ENCODE data around the gene SLC35E1. TPM values are rescaled to one million over a fixed set of nuclear protein-coding genes. Genes with fewer than 3 reads are reported as not detected.
"Not testable (repeated sequence)": the region's sequence is repeated elsewhere in the genome, so short reads cannot be mapped to it uniquely, and the experiment has no call there.

The SLC35E1 gene
- total RNA-seq, 2 donors from 2014 or later = 68.1 to 75.9 TPM

DNA sequence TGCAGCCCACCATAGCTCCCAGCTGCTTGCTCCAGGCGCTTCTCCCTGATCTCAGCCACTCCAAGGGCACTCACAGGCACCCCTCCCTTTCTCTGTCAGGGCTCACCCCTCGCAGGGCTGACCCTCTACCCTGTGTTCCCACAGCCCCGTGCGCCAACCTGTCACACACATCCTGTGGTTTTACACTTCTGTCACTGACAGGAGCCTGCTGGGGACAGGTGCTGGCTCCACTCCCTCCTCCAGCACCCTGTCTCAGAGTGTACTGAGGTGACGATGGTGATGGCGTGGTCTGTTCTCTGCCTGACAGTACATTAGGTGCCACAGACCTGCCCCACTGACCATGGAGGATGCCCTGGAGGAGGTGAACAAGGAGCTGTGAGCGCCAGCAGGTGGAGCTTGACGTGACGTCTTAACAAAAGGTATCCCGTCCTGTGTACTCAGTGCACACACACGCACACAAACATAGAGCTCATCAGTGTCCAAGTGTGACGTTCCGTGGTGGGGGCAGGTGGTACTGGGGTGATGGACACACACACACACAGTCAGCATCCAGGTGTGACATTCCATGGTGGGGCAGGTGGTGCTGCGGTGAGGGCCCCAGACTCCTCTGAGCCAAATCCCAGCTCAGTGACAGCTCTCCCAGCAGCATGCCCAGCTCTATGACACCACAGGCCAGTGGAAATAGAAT is 55.1 kb downstream of the SLC35E1 start:
- Mint-ChIP-seq H3K27ac (no peak overlapping the region), H3K4me3 (no peak overlapping the region), H3K27me3 (no peaks in the 10 kb centered on the region), H3K4me1 (peaks cover 4% of the 10 kb centered on the region), H3K36me3 (ENCODE audit: low read depth) (peaks cover 3% of the 10 kb centered on the region)
- peak; percentile 23 for ATAC-seq
- H3K9me3 ChIP-seq (ENCODE audit: control insufficient read depth, low read length, poor library complexity, severe bottlenecking) = no peaks in the 10 kb centered on the region
- DNase-seq = no peak

DNA sequence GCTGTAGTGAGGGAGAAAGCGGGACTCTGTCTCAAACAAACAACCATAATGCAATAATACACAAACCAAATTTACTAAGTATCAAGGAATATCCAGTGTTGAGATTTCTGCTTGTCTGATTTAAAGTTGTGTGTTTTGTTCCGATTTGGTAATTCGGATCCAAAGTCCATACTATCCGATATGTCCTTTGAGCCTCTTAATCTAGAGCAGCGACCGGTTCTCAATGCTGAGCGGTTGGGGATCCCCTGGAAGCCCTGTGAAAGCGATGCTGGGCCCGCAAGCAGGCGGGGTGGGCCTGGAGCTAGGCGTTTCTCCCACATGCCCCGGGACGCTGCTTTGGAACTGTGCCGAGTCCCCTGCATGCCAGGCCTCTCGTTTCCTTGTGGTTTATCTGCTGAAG is 55.8 kb downstream of the SLC35E1 start:
- H3K27ac Mint-ChIP-seq = no peak overlapping the region
- no peak overlapping the region for H3K4me3 Mint-ChIP-seq
- H3K9me3 ChIP-seq (ENCODE audit: control insufficient read depth, low read length, poor library complexity, severe bottlenecking) = no peaks in the 10 kb centered on the region
- H3K27me3 Mint-ChIP-seq = no peaks in the 10 kb centered on the region
- peaks cover 4% of the 10 kb centered on the region for H3K4me1 Mint-ChIP-seq
- DNase-seq = no peak
- peaks cover 3% of the 10 kb centered on the region for H3K36me3 Mint-ChIP-seq (ENCODE audit: low read depth)
- no peak for ATAC-seq

DNA sequence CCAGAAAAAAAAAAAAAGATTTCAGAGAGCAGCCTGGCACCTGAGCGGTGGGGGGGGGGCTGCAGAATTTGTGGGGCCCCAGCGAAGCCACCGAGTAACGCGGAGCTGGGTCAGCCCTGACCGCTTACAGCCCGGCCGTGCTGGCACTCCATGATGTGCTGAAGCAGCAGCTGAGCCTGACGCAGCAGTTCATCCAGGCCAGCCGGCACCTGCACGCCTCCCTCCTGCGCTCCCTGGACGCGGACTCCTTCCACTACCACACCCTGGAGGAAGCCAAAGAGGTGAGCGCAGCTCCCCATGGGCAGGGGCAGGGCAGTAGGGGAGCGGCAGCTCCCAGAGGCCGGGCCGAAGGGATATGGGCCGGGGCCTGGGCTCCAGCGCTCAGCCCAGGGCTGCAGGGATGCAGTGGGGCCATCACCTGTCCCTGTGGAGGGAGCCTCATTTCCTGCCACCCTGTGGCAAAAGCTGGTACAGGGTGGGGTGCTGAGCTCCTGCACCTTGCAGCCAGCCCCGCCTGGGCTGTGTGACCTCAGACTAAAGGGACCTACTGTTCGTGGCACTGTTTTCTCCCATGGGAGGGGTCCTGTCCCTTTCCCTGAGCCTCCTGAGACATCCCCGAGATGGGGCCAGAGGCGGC is 57.7 kb downstream of the SLC35E1 start:
- H3K36me3 Mint-ChIP-seq (ENCODE audit: low read depth) = no peaks in the 10 kb centered on the region
- no peak overlapping the region for H3K4me3 Mint-ChIP-seq
- no peaks in the 10 kb centered on the region for H3K27me3 Mint-ChIP-seq
- no peak overlapping the region for H3K27ac Mint-ChIP-seq
- H3K4me1 Mint-ChIP-seq = peaks cover 4% of the 10 kb centered on the region
- ATAC-seq (no peak), DNase-seq (no peak)
- no peaks in the 10 kb centered on the region for H3K9me3 ChIP-seq (ENCODE audit: control insufficient read depth, low read length, poor library complexity, severe bottlenecking)

DNA sequence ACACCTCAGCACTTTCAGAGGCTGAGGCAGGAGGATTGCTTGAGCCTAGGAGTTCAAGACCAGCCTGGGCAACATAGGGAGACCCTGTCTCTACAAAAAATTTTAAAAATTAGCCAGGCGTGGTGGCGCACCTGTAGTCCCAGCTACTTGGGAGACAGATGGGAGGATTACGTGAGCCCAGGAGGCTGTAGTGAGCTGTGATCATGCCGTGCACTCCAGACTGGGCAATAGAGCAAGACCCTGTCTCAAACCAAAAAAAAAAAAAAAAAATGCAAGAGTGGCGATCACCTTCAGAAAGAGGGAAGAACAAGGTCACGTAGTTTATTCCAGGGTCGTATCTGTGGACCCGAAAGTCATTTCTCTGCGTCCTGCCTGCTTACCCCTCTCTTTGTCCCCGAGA is 59.6 kb downstream of the SLC35E1 start:
- not testable (repeated sequence) for ATAC-seq; H3K9me3 ChIP-seq (ENCODE audit: control insufficient read depth, low read length, poor library complexity, severe bottlenecking); H3K36me3 Mint-ChIP-seq (ENCODE audit: low read depth); H3K4me3 Mint-ChIP-seq; H3K4me1 Mint-ChIP-seq; DNase-seq; H3K27me3 Mint-ChIP-seq; H3K27ac Mint-ChIP-seq

DNA sequence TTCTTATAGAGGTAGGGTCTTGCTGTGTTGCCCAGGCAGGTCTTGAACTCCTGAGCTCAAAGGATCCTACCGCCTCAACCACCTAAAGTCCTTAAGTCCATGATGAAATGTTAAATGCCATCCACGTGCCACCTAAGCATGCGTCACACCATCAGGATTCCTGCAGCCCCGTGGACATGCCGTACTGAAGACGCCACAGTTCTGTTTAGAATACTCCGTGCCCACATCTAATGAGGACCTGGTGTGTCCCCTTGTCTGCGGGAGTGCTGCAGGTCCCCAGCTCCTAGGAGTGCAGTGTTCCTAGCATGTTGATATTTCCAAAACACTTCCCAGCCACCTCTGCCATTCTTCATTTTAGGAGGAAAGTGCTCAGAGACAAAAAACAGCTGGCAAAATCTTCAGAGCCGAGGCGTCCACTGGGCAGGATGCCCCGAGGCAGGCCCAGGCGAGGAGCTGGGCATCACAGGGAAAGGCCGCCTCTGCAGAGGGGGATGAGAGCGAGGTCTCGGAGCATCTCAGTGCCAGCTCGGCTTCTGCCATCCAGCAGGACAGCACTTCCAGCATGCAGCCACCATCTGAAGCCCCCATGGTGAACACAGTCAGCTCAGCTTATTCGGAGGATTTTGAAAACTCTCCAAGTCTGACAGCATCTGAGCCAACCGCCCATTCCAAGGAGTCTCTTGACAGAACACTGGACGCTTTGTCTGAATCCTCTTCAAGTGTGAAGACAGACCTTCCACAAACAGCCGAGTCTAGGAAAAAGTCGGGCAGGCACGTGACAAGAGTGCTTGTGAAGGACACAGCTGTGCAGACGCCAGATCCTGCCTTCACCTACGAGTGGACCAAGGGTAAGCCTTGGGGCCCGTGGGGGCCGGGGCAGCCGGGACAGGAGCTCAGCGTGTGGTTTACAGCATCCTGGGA is 62.8 kb downstream of the SLC35E1 start:
- Mint-ChIP-seq H3K27me3 (no peaks in the 10 kb centered on the region), H3K27ac (no peak overlapping the region), H3K4me1 (no peaks in the 10 kb centered on the region), H3K36me3 (ENCODE audit: low read depth) (peaks cover 3% of the 10 kb centered on the region), H3K4me3 (no peak overlapping the region)
- DNase-seq = no peak
- ATAC-seq = no peak
- no peaks in the 10 kb centered on the region for H3K9me3 ChIP-seq (ENCODE audit: control insufficient read depth, low read length, poor library complexity, severe bottlenecking)

DNA sequence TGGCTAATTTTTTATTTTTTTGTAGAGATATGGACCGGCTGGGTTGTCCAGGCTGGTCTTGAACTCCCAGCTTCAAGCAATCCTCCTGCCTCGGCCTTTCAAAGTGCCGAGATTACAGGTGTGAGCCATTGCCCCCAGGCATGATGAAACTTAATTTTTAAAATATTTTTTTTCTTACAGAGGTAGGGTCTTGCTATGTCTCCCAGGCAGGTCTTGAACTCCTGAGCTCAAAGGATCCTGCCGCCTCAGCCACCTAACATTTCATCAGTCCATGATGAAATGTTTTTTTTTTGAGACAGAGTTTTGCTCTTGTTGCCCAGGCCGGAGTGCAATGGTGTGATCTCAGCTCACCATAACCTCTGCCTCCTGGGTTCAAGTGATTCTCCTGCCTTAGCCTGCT is 63.7 kb downstream of the SLC35E1 start:
- no peaks in the 10 kb centered on the region for H3K9me3 ChIP-seq (ENCODE audit: control insufficient read depth, low read length, poor library complexity, severe bottlenecking)
- Mint-ChIP-seq H3K36me3 (ENCODE audit: low read depth) (peaks cover 4% of the 10 kb centered on the region), H3K27me3 (no peaks in the 10 kb centered on the region), H3K4me1 (no peaks in the 10 kb centered on the region), H3K27ac (no peak overlapping the region), H3K4me3 (no peak overlapping the region)
- ATAC-seq = no peak
- no peak for DNase-seq

DNA sequence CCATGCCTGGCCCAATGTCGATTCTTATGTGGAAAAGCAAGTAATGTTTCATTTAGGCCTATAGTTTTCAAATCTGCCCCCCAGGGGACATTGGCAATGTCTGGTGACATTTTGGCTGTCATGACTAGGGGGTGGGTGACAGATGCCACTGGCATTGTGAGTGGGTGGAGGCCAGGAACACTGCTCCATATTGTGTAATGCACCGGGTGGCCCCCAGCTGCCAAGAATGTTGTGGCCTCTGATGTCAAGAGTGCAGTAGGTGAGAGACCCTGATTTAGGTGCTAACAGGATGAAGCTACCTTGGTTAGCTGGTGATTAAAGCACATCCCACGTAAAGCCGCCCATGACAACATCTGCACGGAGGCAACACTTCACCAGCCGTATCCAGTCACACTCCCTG is 65.3 kb downstream of the SLC35E1 start:
- no peaks in the 10 kb centered on the region for H3K27me3 Mint-ChIP-seq
- no peaks in the 10 kb centered on the region for H3K9me3 ChIP-seq (ENCODE audit: control insufficient read depth, low read length, poor library complexity, severe bottlenecking)
- no peak for DNase-seq
- H3K4me1 Mint-ChIP-seq = no peaks in the 10 kb centered on the region
- no peak overlapping the region for H3K4me3 Mint-ChIP-seq
- H3K36me3 Mint-ChIP-seq (ENCODE audit: low read depth) = peaks cover 4% of the 10 kb centered on the region
- no peak overlapping the region for H3K27ac Mint-ChIP-seq
- ATAC-seq = no peak

DNA sequence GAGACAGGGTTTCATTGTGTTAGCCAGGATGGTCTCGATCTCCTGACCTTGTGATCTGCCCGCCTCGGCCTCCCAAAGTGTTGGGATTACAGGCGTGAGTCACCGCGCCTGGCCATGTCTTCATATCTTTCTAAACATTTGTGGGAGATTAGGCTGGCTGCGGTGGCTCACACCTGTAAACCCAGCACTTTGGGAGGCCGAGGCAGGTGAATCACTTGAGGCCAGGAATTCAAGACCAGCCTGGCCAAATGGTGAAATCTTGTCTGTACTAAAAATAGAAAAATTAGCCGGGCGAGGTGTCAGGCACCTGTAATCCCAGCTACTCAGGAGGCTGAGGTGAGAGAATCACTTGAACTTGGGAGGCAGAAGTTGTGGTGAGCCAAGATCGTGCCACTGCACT is 66.1 kb downstream of the SLC35E1 start:
- not testable (repeated sequence) for H3K9me3 ChIP-seq (ENCODE audit: control insufficient read depth, low read length, poor library complexity, severe bottlenecking); ATAC-seq; H3K36me3 Mint-ChIP-seq (ENCODE audit: low read depth); H3K4me3 Mint-ChIP-seq; H3K4me1 Mint-ChIP-seq; H3K27me3 Mint-ChIP-seq; DNase-seq; H3K27ac Mint-ChIP-seq

DNA sequence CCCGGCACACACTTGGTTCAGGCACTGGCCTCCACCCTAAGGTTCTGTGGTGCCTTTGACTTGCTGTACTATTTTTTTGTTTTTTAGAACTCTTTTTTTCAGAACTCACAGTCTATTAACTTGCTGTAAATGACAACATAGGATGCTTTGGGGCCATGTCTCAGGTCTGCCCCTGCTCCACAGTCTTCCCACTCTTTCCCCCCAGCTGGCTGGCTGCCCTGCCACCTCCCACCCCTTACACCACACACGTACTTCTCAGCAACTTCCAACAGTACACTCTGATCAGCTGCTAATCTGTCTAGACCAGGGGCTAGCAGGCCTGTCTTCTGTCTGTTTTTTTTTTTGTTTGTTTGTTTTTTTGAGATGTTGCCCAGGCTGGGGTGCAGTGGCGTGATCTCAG is 67.9 kb downstream of the SLC35E1 start:
- DNase-seq (no peak), ATAC-seq (no peak)
- Mint-ChIP-seq H3K36me3 (ENCODE audit: low read depth) (peaks cover 2% of the 10 kb centered on the region), H3K27me3 (no peaks in the 10 kb centered on the region), H3K4me3 (no peak overlapping the region), H3K27ac (no peak overlapping the region), H3K4me1 (no peaks in the 10 kb centered on the region)
- no peaks in the 10 kb centered on the region for H3K9me3 ChIP-seq (ENCODE audit: control insufficient read depth, low read length, poor library complexity, severe bottlenecking)

Other genes with a start within 250 kb of the SLC35E1 start
- gene KLF2, start 247.6 kb downstream of the SLC35E1 start, total RNA-seq = 100 to 1,000 TPM; 465 to 578 TPM
- 10 to 100 TPM; 42.7 to 44.1 TPM for gene EPS15L1, start 100.4 kb downstream of the SLC35E1 start, total RNA-seq
- gene CALR3, start 76.2 kb downstream of the SLC35E1 start, total RNA-seq = not detected
- 1 to 10 TPM; 1.3 to 2.1 TPM for gene C19orf44, start 76.0 kb downstream of the SLC35E1 start, total RNA-seq
- 10 to 100 TPM; 50.1 to 63.7 TPM for gene CHERP, start 30.0 kb downstream of the SLC35E1 start, total RNA-seq
- 10 to 100 TPM; 36.4 to 41.8 TPM for gene MED26, start 55.8 kb upstream of the SLC35E1 start, total RNA-seq
- gene SMIM7, start 87.7 kb upstream of the SLC35E1 start, total RNA-seq = 10 to 100 TPM; 60.7 to 70.2 TPM
- gene TMEM38A, start 88.7 kb upstream of the SLC35E1 start, total RNA-seq = under 1 TPM; 0.27 to 0.42 TPM
- under 1 TPM in 1 of 2 donors, not detected in 1; 0.03 TPM for gene NWD1, start 147.4 kb upstream of the SLC35E1 start, total RNA-seq